CMK (cell line): ENCODE results near the gene ATP2A1.
A peak's percentile ranks its signal among the peaks of the same experiment; 100 is the strongest.
"Not testable (repeated sequence)": the region's sequence is repeated elsewhere in the genome, so short reads cannot be mapped to it uniquely, and the experiment has no call there.

Experiments
- DNase-seq: peaks from one replicate; pipeline ENCODE4 v3.0.0-alpha.2; 2010; ENCODE audit warnings: low read depth

Gene ATP2A1

GRCh38 chr16:28935924-28936783, 57.9 kb downstream of the ATP2A1 start:
- DNase-seq = peak; percentile 93

DNA sequence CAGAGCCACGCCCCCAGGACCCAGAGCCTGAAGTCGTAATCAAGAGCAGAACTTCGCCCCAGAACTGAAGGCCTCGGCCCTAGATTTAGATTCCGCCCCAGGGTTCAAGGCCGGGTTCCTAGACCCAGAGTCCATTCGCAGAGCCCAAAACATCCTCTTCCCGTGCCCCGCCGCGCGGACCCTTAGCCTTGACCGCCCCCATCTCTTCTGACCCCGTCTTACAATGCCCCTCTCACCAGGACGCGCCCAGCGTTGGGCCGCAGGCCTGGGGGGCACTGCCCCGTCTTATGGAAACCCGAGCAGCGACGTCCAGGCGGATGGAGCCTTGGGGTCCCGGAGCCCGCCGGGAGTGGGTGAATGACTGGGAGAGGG, 58.5 kb downstream of the ATP2A1 start:
- no peak for DNase-seq

DNA sequence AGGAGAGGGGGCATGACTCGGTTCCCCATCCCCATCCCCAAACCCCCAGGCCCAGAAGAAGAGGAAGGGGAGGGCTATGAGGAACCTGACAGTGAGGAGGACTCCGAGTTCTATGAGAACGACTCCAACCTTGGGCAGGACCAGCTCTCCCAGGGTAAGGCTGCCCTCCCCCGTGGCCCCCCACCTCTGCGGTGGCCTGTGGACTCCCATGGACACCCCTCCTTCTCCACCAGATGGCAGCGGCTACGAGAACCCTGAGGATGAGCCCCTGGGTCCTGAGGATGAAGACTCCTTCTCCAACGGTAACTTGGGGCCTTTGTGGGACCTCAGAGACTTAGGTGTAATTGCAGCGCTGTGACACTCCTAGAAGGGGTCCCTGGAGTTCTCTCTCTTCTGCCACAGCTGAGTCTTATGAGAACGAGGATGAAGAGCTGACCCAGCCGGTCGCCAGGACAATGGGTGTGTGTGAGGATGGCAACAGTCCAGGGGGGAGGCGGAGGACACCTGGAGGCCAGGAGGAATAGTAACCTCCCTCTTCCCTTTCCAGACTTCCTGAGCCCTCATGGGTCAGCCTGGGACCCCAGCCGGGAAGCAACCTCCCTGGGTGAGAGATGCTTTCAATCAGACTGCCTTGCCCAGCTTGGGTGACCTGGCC, 59.1 kb downstream of the ATP2A1 start:
- DNase-seq = no peak

- no peak for DNase-seq
Measured at GRCh38 chr16:28938721-28939120, 60.4 kb downstream of the ATP2A1 start.

GRCh38 chr16:28939825-28940224, 61.5 kb downstream of the ATP2A1 start:
- not testable (repeated sequence) for DNase-seq

GRCh38 chr16:28943281-28943680, 65.0 kb downstream of the ATP2A1 start:
- DNase-seq = no peak

- DNase-seq = no peak
Measured at GRCh38 chr16:28946681-28947080, 68.4 kb downstream of the ATP2A1 start.

- peak; percentile 99 for DNase-seq
Measured at GRCh38 chr16:28950648-28951409, 72.5 kb downstream of the ATP2A1 start, which contains the start of gene NFATC2IP. NFATC2IP (plus strand) TSS chr16:28950937; CDS start chr16:28951012, 75 bp downstream.

- DNase-seq = no peak
Measured at GRCh38 chr16:28951410-28951943, 73.2 kb downstream of the ATP2A1 start.
